GM10248 (cell line): ENCODE data around the gene ATP6V1G2.

Experiments
- CTCF ChIA-PET: fragments of 300-600 bp; sonication (Branson Sonifier 250); formaldehyde crosslinking; extraction: SDS; loops from one replicate; lab custom pipeline; 2021; ENCODE audit warnings: antibody characterized with exemption; lab: Yijun Ruan, JAX
- POLR2A ChIA-PET: fragments of 350-650 bp; sonication (Branson Sonifier 250); formaldehyde crosslinking; extraction: SDS; loops from one replicate; lab custom pipeline; 2020; ENCODE audit warnings: antibody characterized with exemption; lab: Yijun Ruan, JAX
- DNase-seq: peaks from one replicate; pipeline ENCODE4 v3.0.0; 2012; ENCODE audit errors: extremely low spot score
- CTCF ChIP-seq: IDR thresholded peaks from 2 replicates; pipeline ENCODE4 v1.5.1; 2012; ENCODE audit warnings: mild to moderate bottlenecking, low read depth; ENCODE audit errors: extremely low read depth, missing control alignments, control extremely low read depth

ATP6V1G2 gene

DNA sequence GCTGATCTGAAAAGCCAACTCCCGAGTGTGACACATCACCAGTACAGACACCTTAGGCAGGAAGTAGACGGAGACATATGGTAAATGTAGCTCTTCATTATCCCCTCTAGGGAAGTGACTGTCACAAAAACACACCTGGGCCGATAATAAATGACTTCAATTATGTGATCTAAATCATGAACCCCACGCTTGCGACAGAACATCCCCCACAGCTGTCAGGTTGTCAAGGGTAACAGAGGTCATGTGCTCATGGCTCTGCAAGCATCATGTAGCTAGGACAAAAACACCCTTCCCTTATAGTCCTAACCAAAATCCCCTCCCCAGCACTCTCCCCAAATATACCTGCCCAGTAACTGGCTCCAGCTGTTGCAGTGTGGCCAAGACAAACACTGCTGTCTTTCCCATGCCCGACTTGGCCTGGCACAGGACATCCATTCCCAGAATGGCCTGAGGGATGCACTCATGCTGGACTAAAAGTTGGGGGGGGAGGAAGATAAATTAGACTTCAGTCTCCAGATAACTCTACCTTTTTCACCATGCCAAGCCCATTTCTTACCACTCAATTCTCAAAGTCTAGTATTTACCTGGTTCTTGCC is 7.5 kb downstream of the ATP6V1G2 start:
- TF ChIP-seq CTCF: no peak
- DNase-seq: no peak
- ChIA-PET CTCF (interaction anchor here (0.5 to 54.8 kb wide), 4 partner anchors 11 to 53 kb away, joined by 3 to 2725 read pairs (median 3); partner anchors contain the start of genes LST1, LTB, NCR3 and TNF), POLR2A (interaction anchor here (0.5 to 1.6 kb wide), 3 partner anchors 9 to 297 kb away, joined by 3 to 4 read pairs (median 4); no protein-coding TSS in a partner anchor)

DNA sequence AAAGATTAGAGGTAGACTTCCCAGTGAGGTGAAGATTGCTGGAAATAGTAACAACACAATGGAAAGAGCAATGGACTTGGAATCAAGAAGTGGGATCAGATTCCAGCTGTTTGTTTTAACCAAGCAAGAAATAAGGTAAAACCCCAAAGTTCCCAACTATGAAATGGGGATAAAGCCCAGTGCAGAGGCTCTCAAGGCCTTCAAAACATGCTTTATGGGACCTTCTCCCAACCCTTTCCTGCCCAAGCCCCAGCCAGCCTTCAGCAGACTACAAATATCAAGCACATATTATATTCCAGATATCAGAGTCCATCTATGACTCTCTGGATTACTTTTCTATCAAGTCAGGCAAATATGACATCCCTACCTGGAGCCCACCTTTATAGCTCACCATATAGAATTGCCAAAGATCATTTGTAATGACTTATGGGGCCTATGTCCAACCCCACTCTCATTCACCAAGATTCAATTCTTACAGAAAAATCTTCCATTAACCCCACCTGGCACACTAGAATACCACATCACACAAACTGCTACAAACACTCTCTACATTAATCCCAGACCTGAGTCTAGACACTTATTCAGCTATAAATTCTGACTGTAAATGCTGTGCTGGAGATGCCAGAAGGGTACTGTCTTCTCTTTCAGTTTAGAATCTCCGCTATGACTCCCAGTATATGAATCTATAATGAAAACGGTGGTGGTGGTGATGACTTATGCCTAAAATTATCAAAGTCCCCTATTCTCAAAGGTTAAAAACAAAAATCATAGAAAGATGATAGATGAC is 10.7 kb downstream of the ATP6V1G2 start:
- no peak for TF ChIP-seq CTCF
- no peak for DNase-seq
- POLR2A ChIA-PET: interaction anchor here (0.5 to 1.5 kb wide), 3 partner anchors 10 to 63 kb away, joined by 3 to 4 read pairs (median 4); no protein-coding TSS in a partner anchor
- CTCF ChIA-PET: interaction anchor here (1.1 to 1.3 kb wide), 2 partner anchors 11 to 63 kb away, joined by 3 to 5 read pairs; partner anchors contain the start of gene ATP6V1G2

GRCh38 chr6:31534521-31535040 is 11.8 kb downstream of the ATP6V1G2 start:
- no peak for DNase-seq
- TF ChIP-seq CTCF: no peak
- ChIA-PET POLR2A (interaction anchor here (1.5 kb wide), 1 partner anchor 64 kb away, joined by 4 read pairs; no protein-coding TSS in a partner anchor), CTCF (interaction anchor here (1.0 to 1.3 kb wide), 3 partner anchors 9 to 17 kb away, joined by 3 to 5 read pairs (median 3); no protein-coding TSS in a partner anchor)

DNA sequence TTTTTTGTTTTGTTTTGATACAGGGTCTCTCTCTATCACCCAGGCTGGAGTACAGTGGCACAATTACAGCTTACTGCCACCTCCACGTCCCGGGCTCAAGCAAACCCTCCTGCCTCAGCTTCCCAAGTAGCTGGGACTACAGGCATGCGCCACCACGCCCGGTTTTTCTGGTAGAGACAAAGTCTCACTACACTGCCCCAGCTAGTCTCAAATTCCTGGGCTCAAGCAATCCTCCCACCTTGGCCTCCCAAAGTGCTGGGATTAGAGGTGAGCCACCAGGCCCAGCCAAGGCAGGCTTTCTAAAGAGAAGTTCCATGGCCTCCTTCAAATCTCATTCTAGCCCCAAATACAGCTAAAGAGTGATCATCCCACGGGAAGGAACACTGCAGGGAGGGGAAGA is 12.4 kb downstream of the ATP6V1G2 start:
- DNase-seq: no peak
- TF ChIP-seq CTCF: no peak
- CTCF ChIA-PET: interaction anchor here (0.7 to 1.3 kb wide), 4 partner anchors 9 to 17 kb away, joined by 3 to 5 read pairs (median 3); partner anchors contain the start of gene ATP6V1G2
- POLR2A ChIA-PET: interaction anchor here (1.5 kb wide), 1 partner anchor 65 kb away, joined by 4 read pairs; no protein-coding TSS in a partner anchor

DNA sequence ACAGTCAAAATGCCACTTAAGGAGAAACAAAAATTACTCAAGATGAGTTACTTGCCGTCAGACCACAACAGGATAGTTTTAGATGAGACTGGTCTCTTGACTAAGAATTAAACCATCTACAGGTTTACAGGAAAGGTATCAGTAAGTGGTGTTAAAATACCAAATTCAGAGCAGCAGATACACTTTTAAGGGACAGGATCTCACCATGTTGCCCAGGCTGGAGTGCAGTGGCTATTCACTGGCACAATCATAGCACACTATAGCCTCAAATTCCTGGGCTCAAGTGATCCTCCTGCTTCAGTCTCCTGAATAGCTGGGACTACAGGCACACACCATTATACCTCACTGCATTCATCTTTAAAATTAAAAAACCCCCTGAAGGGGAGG is 13.0 kb downstream of the ATP6V1G2 start:
- TF ChIP-seq CTCF: no peak
- ChIA-PET CTCF (interaction anchor here (0.7 to 1.2 kb wide), 2 partner anchors 13 to 18 kb away, joined by 3 to 5 read pairs; partner anchors contain the start of gene ATP6V1G2), POLR2A (no interaction called here)
- DNase-seq: no peak
